H9 (cell line): ENCODE measurements around the gene SPATA20. TPM values are rescaled to one million over a fixed set of nuclear protein-coding genes. Genes with fewer than 3 reads are reported as not detected.

ENCODE experiments used
- DNase-seq: peaks from one replicate; pipeline ENCODE4 v3.0.0-alpha.2; 2017
- H2AFZ ChIP-seq: one replicate; pipeline ENCODE4 v1.6.1; 2013; ENCODE audit warnings: mild to moderate bottlenecking, low read length, control low read depth, moderate library complexity
- H2AK5ac ChIP-seq: 2 replicates; pipeline ENCODE4 v1.6.1; 2013; ENCODE audit warnings: low read length, control low read depth, mixed read lengths; ENCODE audit not compliant: insufficient read length
- H2BK120ac ChIP-seq: one replicate; pipeline ENCODE4 v1.6.1; 2013; ENCODE audit warnings: low read depth, mild to moderate bottlenecking, low read length, control low read depth, inconsistent platforms; ENCODE audit not compliant: poor library complexity, severe bottlenecking
- H2BK12ac ChIP-seq: 2 replicates; pipeline ENCODE4 v1.6.1; 2013; ENCODE audit warnings: low read length, control low read depth, mixed read lengths, low read depth; ENCODE audit not compliant: insufficient read length
- H2BK15ac ChIP-seq: 2 replicates; pipeline ENCODE4 v1.6.1; 2013; ENCODE audit warnings: low read depth, low read length, control low read depth
- H2BK20ac ChIP-seq: one replicate; pipeline ENCODE4 v1.6.1; 2013; ENCODE audit warnings: low read depth, mild to moderate bottlenecking, low read length, control low read depth, inconsistent platforms; ENCODE audit not compliant: poor library complexity, severe bottlenecking
- H2BK5ac ChIP-seq: 2 replicates; pipeline ENCODE4 v1.6.1; 2013; ENCODE audit warnings: low read length, control low read depth, mixed read lengths; ENCODE audit not compliant: insufficient read length
- H3K14ac ChIP-seq: 2 replicates; pipeline ENCODE4 v1.6.1; 2013; ENCODE audit warnings: low read length, control low read depth; ENCODE audit not compliant: insufficient read depth
- H3K18ac ChIP-seq: 2 replicates; pipeline ENCODE4 v1.6.1; 2013; ENCODE audit warnings: low read depth, mild to moderate bottlenecking, mixed read lengths, low read length, control low read depth; ENCODE audit not compliant: insufficient read length
- H3K23ac ChIP-seq: 2 replicates; pipeline ENCODE4 v1.6.1; 2013; ENCODE audit warnings: low read length, control low read depth, mixed read lengths, low read depth; ENCODE audit not compliant: insufficient read length
- H3K23me2 ChIP-seq: 2 replicates; pipeline ENCODE4 v1.6.1; 2013; ENCODE audit warnings: low read depth, mild to moderate bottlenecking, mixed read lengths, low read length, control low read depth; ENCODE audit not compliant: insufficient read length, poor library complexity, severe bottlenecking
- H3K27ac ChIP-seq: 2 replicates; pipeline ENCODE4 v1.5.1; 2013; ENCODE audit warnings: low read length, control low read depth, mixed read lengths, low read depth; ENCODE audit not compliant: insufficient read length
- H3K27me3 ChIP-seq: 2 replicates; pipeline ENCODE4 v1.6.1; 2013; ENCODE audit warnings: low read length, control low read depth, inconsistent platforms; ENCODE audit not compliant: insufficient read depth
- H3K4ac ChIP-seq: 2 replicates; pipeline ENCODE4 v1.6.1; 2013; ENCODE audit warnings: low read depth, mild to moderate bottlenecking, control low read depth, inconsistent platforms, low read length, moderate library complexity
- H3K4me1 ChIP-seq: 2 replicates; pipeline ENCODE4 v1.6.1; 2013; ENCODE audit warnings: low read length, control low read depth, inconsistent platforms; ENCODE audit not compliant: insufficient read depth
- H3K4me2 ChIP-seq: 2 replicates; pipeline ENCODE4 v1.6.1; 2013; ENCODE audit warnings: low read length, control low read depth, mixed read lengths; ENCODE audit not compliant: insufficient read length, insufficient read depth
- H3K56ac ChIP-seq: 2 replicates; pipeline ENCODE4 v1.6.1; 2013; ENCODE audit warnings: low read depth, mild to moderate bottlenecking, mixed read lengths, low read length, control low read depth; ENCODE audit not compliant: insufficient read length
- H3K79me1 ChIP-seq: 2 replicates; pipeline ENCODE4 v1.6.1; 2013; ENCODE audit warnings: low read depth, mild to moderate bottlenecking, moderate library complexity, low read length, control low read depth, inconsistent platforms; ENCODE audit not compliant: insufficient read depth, poor library complexity, severe bottlenecking
- H3K79me2 ChIP-seq: 2 replicates; pipeline ENCODE4 v1.6.1; 2013; ENCODE audit warnings: low read length, control low read depth, inconsistent platforms; ENCODE audit not compliant: insufficient read depth
- H3K9ac ChIP-seq: 2 replicates; pipeline ENCODE4 v1.6.1; 2013; ENCODE audit warnings: low read length, control low read depth, mixed read lengths; ENCODE audit not compliant: insufficient read length; ENCODE audit errors: extremely low read depth
- H3K9me3 ChIP-seq: one replicate; pipeline ENCODE4 v1.6.1; 2013; ENCODE audit warnings: low read depth, low read length, inconsistent platforms; ENCODE audit not compliant: control insufficient read depth
- H3T11ph ChIP-seq: one replicate; pipeline ENCODE4 v1.6.1; 2013; ENCODE audit warnings: mild to moderate bottlenecking, low read length, control low read depth, inconsistent platforms
- H4K20me1 ChIP-seq: one replicate; pipeline ENCODE4 v1.6.1; 2013; ENCODE audit not compliant: control insufficient read depth, insufficient read length, insufficient read depth
- H4K5ac ChIP-seq: 2 replicates; pipeline ENCODE4 v1.6.1; 2013; ENCODE audit warnings: low read depth, mild to moderate bottlenecking, mixed read lengths, low read length, control low read depth; ENCODE audit not compliant: insufficient read length
- H4K8ac ChIP-seq: replicated peaks from 2 replicates; pipeline ENCODE4 v1.6.1; 2013; ENCODE audit warnings: low read length, control low read depth, mixed read lengths, low read depth; ENCODE audit not compliant: insufficient read length
- H4K91ac ChIP-seq: 2 replicates; pipeline ENCODE4 v1.6.1; 2013; ENCODE audit warnings: low read depth, mild to moderate bottlenecking, moderate library complexity, mixed read lengths, low read length, control low read depth; ENCODE audit not compliant: insufficient read length
- H3K27ac Mint-ChIP-seq, 3 experiments: 2 replicates in 2 of 3; 3 replicates in 1 of 3; pipeline ENCODE4 v1.8.0; 2020 to 2021; ENCODE audit warnings: mixed read lengths in 3 of 3, mild to moderate bottlenecking in 1 of 3, moderate library complexity in 1 of 3
- H3K27me3 Mint-ChIP-seq: 2 replicates; pipeline ENCODE4 v1.8.0; 2021; ENCODE audit warnings: low read depth, mild to moderate bottlenecking, moderate library complexity, mixed read lengths
- H3K36me3 Mint-ChIP-seq, 3 experiments: 2 replicates in 2 of 3; 3 replicates in 1 of 3; pipeline ENCODE4 v1.8.0; 2020 to 2021; ENCODE audit warnings: low read depth in 3 of 3, mixed read lengths in 3 of 3; ENCODE audit not compliant: insufficient read depth in 1 of 3
- H3K4me1 Mint-ChIP-seq, 2 experiments: 2 replicates each; pipeline ENCODE4 v1.8.0; 2020; ENCODE audit warnings: mixed read lengths in 2 of 2
- H3K4me3 Mint-ChIP-seq, 2 experiments: 2 replicates in 1 of 2; 3 replicates in 1 of 2; pipeline ENCODE4 v1.8.0; 2020 to 2021; ENCODE audit warnings: mild to moderate bottlenecking in 2 of 2, mixed read lengths in 2 of 2, moderate library complexity in 1 of 2
- H3K9me3 Mint-ChIP-seq, 2 experiments: 2 replicates in 1 of 2; 3 replicates in 1 of 2; pipeline ENCODE4 v1.8.0; 2020; ENCODE audit warnings: mild to moderate bottlenecking in 2 of 2, mixed read lengths in 2 of 2, moderate library complexity in 1 of 2
- CTCF ChIP-seq: fragments of 200-600 bp; sonication (generic); conservative IDR thresholded peaks from 3 replicates; pipeline ENCODE4 v1.8.0; 2021; ENCODE audit warnings: antibody characterized with exemption, mild to moderate bottlenecking
- WGBS: extraction: QIAGEN DNeasy Blood & Tissue Kit; methylation state at CpG from one replicate; pipeline ENCODE4 v1.1.7; 2013; ENCODE audit warnings: missing lambda C conversion rate, low lambda C conversion rate, mixed read lengths; ENCODE audit not compliant: insufficient read length; ENCODE audit errors: extremely low coverage; 5-methylcytosine and 5-hydroxymethylcytosine counted together
- total RNA-seq: library from RNA; stranded (reverse); gene quantifications from 2 replicates; pipeline ENCODE4 v1.2.1, GENCODE V29; 2021

Gene SPATA20
- total RNA-seq, 1 experiment from 2014 or later = 23.9 TPM

- Histone ChIP-seq H3K27ac (no peak overlapping the region), H3K18ac (no peak overlapping the region), H2BK5ac (no peak overlapping the region), H4K91ac (no peak overlapping the region), H3K79me2 (no peaks in the 10 kb centered on the region), H2AK5ac (no peak overlapping the region), H3K23me2 (peaks cover 5% of the 10 kb centered on the region), H2BK120ac (no peak overlapping the region), H3K79me1 (no peaks in the 10 kb centered on the region), H3K9me3 (no peaks in the 10 kb centered on the region), H4K8ac (peak overlapping the region; percentile 72), H3K4me1 (peaks cover 3% of the 10 kb centered on the region; the same call in 1 of the 2 replicates), H3T11ph (no peak overlapping the region), H3K14ac (no peak overlapping the region), H3K56ac (no peak overlapping the region), H3K4me2 (no peak overlapping the region), H3K23ac (no peak overlapping the region), H3K9ac (no peak overlapping the region), H2BK15ac (no peak overlapping the region), H2BK20ac (no peak overlapping the region), H3K27me3 (no peaks in the 10 kb centered on the region; the same call in none of the 2 replicates), H4K20me1 (no peaks in the 10 kb centered on the region), H3K4ac (no peak overlapping the region), H2BK12ac (no peak overlapping the region), H2AFZ (no peak overlapping the region), H4K5ac (no peak overlapping the region)
- Mint-ChIP-seq H3K4me3 (no peak overlapping the region), H3K27ac (no peak overlapping the region), H3K4me1 (peaks cover 23 to 32% of the 10 kb centered on the region in 2 experiments), H3K27me3 (peaks cover 10% of the 10 kb centered on the region), H3K36me3 (no peaks in the 10 kb centered on the region), H3K9me3 (no peaks in the 10 kb centered on the region; a peak in 2 of 5 replicates)
- TF ChIP-seq CTCF = no peak
- DNase-seq = no peak
- no CpG with 5 or more reads among the region's 7 CpGs for WGBS
Measured at GRCh38 chr17:50506298-50506697, 40.7 kb upstream of the SPATA20 start.
